Gastrocnemius medialis (tissue), 4 donors: ENCODE measurements around the gene COLEC12.

ENCODE experiments used
- POLR2A ChIP-seq, 2 donors: fragments of 450-650 bp; IDR thresholded peaks; one replicate each; pipeline ENCODE4 v1.6.1; 2017; ENCODE audit warnings: antibody characterized with exemption in 2 of 2, mild to moderate bottlenecking in 2 of 2, moderate library complexity in 2 of 2
- TF ChIP-seq, protein P1 (sequence below), 5 experiments: fragments of 450-650 bp in 3 of 5; fragments of 200-600 bp in 2 of 5; sonication (generic) in 2 of 5; IDR thresholded peaks in 4 of 5; conservative IDR thresholded peaks in 1 of 5; 1 replicate in 4 of 5; 2 replicates in 1 of 5; pipeline ENCODE4 v1.5.1; 2016 to 2019; ENCODE audit warnings: antibody characterized with exemption in 5 of 5, mild to moderate bottlenecking in 3 of 5, moderate library complexity in 3 of 5

DNA sequence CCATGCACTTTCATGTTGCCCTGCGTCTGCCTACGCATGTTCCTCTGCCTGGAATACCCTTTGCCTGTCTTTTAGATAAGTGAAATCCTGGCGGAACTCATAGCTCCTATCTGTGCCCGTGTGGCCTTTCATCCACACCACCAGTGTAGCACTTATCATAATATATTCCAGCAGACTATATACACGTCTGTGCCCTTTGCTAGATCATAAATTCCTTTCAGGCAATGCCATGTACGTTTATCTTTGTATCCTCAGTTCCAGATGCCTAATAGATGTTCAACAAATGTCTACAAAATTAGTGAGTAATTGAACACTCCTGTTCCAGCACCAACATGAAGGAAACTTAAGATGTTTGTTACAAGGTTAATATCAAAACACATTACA, 106.9 kb downstream of the COLEC12 start:
- no peak for TF ChIP-seq POLR2A (IDR thresholded peaks at IDR 0.05)
- TF ChIP-seq, protein P1, sequence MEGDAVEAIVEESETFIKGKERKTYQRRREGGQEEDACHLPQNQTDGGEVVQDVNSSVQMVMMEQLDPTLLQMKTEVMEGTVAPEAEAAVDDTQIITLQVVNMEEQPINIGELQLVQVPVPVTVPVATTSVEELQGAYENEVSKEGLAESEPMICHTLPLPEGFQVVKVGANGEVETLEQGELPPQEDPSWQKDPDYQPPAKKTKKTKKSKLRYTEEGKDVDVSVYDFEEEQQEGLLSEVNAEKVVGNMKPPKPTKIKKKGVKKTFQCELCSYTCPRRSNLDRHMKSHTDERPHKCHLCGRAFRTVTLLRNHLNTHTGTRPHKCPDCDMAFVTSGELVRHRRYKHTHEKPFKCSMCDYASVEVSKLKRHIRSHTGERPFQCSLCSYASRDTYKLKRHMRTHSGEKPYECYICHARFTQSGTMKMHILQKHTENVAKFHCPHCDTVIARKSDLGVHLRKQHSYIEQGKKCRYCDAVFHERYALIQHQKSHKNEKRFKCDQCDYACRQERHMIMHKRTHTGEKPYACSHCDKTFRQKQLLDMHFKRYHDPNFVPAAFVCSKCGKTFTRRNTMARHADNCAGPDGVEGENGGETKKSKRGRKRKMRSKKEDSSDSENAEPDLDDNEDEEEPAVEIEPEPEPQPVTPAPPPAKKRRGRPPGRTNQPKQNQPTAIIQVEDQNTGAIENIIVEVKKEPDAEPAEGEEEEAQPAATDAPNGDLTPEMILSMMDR (IDR thresholded peaks at IDR 0.05 in 4 of 5, conservative IDR thresholded peaks at IDR 0.05 in 1 of 5) = no peak
